Measurements from ENCODE around the gene CD4. TPM values are rescaled to one million over a fixed set of nuclear protein-coding genes. Genes with fewer than 3 reads are reported as not detected.

Gene CD4
- total RNA-seq, 1 donor = not detected

DNA sequence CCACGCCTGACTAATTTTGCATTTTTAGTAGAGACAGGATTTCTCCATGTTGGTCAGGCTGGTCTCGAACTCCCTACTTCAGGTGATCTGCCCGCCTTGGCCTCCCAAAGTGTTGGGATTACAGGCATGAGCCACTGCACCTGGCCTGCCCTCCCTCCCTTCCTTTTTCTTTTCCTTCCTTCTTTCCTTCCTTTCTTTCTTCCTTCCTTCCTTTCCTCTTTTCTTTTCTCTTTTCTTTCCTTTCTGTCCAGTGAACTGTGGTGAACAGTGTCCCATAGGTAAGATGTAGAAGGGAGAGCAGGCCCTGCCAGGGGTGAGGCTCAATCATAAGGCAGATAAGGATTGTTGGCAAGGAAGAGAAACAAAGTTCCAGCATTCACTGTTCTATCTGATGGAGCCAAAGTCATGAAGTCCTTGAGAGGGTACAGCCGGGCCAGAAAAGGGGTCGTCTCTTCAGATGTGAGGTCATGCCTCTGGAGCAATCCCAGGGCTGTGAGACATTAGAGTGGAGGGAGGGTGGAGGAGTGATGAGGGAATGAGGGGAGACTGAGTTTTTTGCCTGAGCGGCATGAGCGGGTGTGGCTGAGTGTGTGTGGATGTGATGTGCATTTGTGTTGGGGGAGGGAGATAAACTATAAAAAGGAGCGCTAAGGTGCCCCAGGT lies 32.2 kb upstream of the CD4 start:
- no peak overlapping the region for H3K4me3 ChIP-seq (ENCODE audit: low read depth, low read length)
- DNase-seq (ENCODE audit: low read depth) = peak; percentile 52
- TF ChIP-seq, protein P1, sequence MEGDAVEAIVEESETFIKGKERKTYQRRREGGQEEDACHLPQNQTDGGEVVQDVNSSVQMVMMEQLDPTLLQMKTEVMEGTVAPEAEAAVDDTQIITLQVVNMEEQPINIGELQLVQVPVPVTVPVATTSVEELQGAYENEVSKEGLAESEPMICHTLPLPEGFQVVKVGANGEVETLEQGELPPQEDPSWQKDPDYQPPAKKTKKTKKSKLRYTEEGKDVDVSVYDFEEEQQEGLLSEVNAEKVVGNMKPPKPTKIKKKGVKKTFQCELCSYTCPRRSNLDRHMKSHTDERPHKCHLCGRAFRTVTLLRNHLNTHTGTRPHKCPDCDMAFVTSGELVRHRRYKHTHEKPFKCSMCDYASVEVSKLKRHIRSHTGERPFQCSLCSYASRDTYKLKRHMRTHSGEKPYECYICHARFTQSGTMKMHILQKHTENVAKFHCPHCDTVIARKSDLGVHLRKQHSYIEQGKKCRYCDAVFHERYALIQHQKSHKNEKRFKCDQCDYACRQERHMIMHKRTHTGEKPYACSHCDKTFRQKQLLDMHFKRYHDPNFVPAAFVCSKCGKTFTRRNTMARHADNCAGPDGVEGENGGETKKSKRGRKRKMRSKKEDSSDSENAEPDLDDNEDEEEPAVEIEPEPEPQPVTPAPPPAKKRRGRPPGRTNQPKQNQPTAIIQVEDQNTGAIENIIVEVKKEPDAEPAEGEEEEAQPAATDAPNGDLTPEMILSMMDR (IDR thresholded peaks at IDR 0.05; ENCODE audit: insufficient read depth, low read length) = no peak

DNA sequence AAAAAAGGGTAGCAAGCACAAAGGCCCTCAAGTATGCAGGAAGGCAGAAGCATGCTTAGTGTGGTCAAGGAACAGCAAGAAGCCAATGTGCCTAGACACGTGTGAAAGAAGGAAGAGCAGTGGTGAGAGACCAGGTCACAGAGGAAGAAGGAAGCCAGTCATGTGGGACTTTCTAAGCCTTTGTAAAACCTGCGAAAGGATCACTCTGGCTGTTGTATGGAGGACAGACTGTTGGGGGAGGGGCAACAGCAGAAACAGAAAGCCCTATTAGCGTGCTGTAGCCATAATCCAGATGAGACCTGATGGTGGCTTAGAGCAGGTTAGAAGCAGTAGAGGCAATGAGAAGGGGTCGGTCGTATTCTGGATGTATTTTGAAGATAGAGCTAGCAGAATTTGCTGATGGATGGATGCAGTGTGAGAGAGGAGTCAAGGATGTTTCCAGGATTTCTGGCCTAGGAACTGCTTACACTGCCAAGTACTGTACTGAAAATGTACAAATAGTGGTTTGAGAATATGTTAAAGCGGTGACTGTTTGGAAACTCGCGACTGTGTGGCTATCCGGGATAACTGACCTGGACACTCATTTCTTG lies 30.7 kb upstream of the CD4 start:
- TF ChIP-seq, protein P1 (IDR thresholded peaks at IDR 0.05; ENCODE audit: insufficient read depth, low read length) = no peak
- no peak for DNase-seq (ENCODE audit: low read depth)
- H3K4me3 ChIP-seq (ENCODE audit: low read depth, low read length) = no peak overlapping the region

DNA sequence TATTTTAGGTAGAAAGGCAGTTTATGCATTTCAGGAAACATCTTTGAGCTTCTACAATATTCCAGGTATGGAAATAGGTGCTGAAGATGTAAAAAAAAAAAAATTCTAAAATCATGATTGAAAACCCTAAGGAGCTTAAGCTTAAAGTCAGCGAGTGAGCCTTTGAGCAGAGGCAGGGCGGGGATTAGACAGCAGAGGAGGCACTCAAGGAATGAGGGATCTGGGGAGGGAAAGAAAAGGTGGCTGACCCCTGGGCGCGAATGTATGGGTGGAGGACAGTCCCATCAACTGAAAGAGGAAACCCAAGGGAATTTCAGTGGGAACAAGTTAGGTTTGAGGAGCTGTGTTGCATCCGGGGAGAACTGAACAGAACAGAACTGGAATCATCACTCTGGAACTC lies 29.6 kb upstream of the CD4 start:
- no peak for DNase-seq (ENCODE audit: low read depth)
- TF ChIP-seq, protein P1 (IDR thresholded peaks at IDR 0.05; ENCODE audit: insufficient read depth, low read length) = no peak
- no peak overlapping the region for H3K4me3 ChIP-seq (ENCODE audit: low read depth, low read length)

DNA sequence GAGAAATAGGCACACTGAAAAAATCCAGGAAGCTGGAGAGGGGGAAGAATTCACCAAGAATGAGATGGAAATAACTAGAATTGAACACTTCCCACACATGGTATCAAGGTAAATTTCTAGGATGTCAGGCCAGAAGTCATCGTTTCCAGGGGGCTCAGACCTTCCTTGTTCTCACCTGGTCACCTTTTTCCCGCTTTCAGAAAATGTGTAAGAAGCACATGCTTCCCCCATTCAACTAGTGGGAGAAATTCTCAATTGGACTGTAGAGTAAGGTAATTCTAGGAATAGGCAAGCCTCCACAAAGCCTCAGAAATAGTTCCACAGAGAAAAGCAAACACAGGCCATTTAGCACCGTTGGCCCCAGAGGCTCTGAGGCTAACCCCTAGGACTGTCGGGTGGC lies 25.9 kb upstream of the CD4 start:
- no peak for DNase-seq (ENCODE audit: low read depth)
- H3K4me3 ChIP-seq (ENCODE audit: low read depth, low read length) = peak overlapping the region; percentile 44
- TF ChIP-seq, protein P1 (IDR thresholded peaks at IDR 0.05; ENCODE audit: insufficient read depth, low read length) = no peak

DNA sequence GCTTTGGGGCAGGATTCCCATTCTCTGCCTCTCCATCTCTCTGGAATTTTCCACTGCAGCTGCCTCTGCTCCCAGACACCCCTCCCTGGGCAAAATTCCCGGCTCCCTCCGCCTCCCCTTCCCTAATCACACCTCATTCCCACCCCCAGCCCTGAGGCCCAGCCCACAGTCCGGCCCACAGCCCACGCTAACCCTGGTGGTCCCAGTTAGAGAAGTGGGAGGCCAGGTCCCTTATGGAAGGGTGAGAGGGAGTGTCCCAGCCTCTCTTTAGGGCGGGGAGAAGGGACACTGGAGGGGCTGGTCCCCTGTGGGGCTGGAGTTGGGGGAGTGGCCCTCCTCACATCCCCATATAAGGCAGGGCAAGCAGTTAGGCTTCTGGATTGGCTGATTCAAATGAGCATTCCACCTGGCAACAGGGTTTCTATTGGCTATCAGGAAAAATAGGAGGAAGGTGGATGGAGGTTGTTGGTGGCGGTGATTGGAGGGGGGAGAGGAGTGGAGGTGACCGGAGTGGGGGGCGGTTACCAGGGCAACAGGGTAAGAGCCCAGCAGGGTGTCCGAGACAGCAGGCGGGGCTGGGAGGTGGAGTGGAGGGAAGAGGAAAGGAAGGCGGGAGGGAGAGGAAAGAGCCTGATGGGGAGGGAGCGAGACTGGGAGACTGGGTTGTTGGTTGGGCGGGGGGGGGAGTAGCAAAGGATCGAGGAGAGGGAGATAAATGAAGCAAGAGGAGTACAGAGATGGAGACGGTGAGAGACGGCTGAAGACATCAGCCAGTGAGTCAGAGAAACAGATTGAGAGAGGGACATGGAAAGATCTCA lies 25.1 kb upstream of the CD4 start:
- H3K4me3 ChIP-seq (ENCODE audit: low read depth, low read length) = peak overlapping the region; percentile 50
- TF ChIP-seq, protein P1 (IDR thresholded peaks at IDR 0.05; ENCODE audit: insufficient read depth, low read length) = no peak
- DNase-seq (ENCODE audit: low read depth) = peak; percentile 98

DNA sequence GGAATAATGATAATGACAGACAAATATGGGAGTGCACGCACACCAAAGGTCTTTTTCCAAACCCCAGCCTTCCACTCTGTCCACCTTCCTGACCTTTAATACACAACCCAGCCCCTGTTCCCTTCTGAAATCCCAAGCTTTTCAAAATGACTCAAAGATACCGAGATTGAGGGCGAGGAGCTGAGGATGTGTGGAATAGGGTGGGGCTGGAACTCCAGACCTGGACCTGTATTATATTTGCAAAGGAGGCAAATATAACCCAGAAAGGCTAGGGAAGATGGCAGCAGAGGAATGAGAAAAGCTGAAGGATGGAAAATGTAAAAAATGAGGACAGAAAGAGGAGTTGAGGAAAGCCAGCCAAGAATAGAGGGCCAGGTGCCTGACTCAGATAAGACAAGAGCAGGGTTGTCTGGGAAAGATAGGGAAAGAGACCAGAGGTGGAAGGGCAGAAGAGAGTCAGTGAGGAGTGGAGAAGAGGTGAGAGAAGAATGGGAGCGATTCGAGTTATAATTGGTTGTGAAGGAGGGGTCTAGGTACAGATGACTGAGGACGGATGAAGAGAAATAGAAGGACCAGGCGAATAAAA lies 24.2 kb upstream of the CD4 start:
- H3K4me3 ChIP-seq (ENCODE audit: low read depth, low read length) = peak overlapping the region; percentile 38
- TF ChIP-seq, protein P1 (IDR thresholded peaks at IDR 0.05; ENCODE audit: insufficient read depth, low read length) = no peak
- no peak for DNase-seq (ENCODE audit: low read depth)
